NCI-H446 treated with DMSO at 0.1 percent for 48 hours (cell line): ENCODE results near the gene PKDCC.

ENCODE experiments used
- DNase-seq: peaks from one replicate; lab custom pipeline; 2025; lab: John Stamatoyannopoulos, UW

PKDCC gene

GRCh38 chr2:42050010-42050702 is 2.3 kb downstream of the PKDCC start:
- DNase-seq = no peak

GRCh38 chr2:42050703-42051542 is 3.1 kb downstream of the PKDCC start:
- DNase-seq = no peak

- DNase-seq = no peak
Measured at GRCh38 chr2:42051543-42052235, 3.9 kb downstream of the PKDCC start.

GRCh38 chr2:42052702-42053481 is 5.1 kb downstream of the PKDCC start:
- no peak for DNase-seq

- no peak for DNase-seq
Measured at GRCh38 chr2:42053482-42053790, 5.6 kb downstream of the PKDCC start.

- DNase-seq = no peak
Measured at GRCh38 chr2:42053791-42054701, 6.2 kb downstream of the PKDCC start.

- DNase-seq = no peak
Measured at GRCh38 chr2:42054714-42055430, 7.1 kb downstream of the PKDCC start.

- DNase-seq = no peak
Measured at GRCh38 chr2:42055573-42056514, 8.0 kb downstream of the PKDCC start.

GRCh38 chr2:42057159-42057901 is 9.5 kb downstream of the PKDCC start:
- no peak for DNase-seq

- DNase-seq = no peak
Measured at GRCh38 chr2:42057902-42058450, 10.2 kb downstream of the PKDCC start.

GRCh38 chr2:42059261-42059898 is 11.6 kb downstream of the PKDCC start:
- DNase-seq = no peak

GRCh38 chr2:42060028-42060427 is 12.2 kb downstream of the PKDCC start:
- no peak for DNase-seq

- no peak for DNase-seq
Measured at GRCh38 chr2:42060718-42061619, 13.1 kb downstream of the PKDCC start.

- no peak for DNase-seq
Measured at GRCh38 chr2:42061839-42062238, 14.0 kb downstream of the PKDCC start.

GRCh38 chr2:42063431-42064171 is 15.8 kb downstream of the PKDCC start:
- no peak for DNase-seq

GRCh38 chr2:42064417-42064942 is 16.7 kb downstream of the PKDCC start:
- DNase-seq = no peak
